Fibroblast of villous mesenchyme (primary cell): ENCODE results near the gene EFHC2. TPM values are rescaled to one million over a fixed set of nuclear protein-coding genes. Genes with fewer than 3 reads are reported as not detected.

ENCODE experiments used
- DNase-seq: peaks from one replicate; pipeline ENCODE4 v3.0.0-alpha.2; 2010; ENCODE audit warnings: low read depth
- H3K4me3 ChIP-seq: 2 replicates; pipeline ENCODE4 v1.5.1; 2011; ENCODE audit warnings: low read depth, mild to moderate bottlenecking, low read length
- CTCF ChIP-seq: IDR thresholded peaks from 2 replicates; pipeline ENCODE4 v1.5.1; 2012; ENCODE audit warnings: low read depth, mild to moderate bottlenecking, low read length; ENCODE audit not compliant: insufficient read depth
- total RNA-seq: library from RNA; depleted of rRNA; stranded (reverse); fragments of >200 nt; gene quantifications from 2 replicates; pipeline ENCODE4 v1.2.3, GENCODE V29; 2012

Gene EFHC2
- total RNA-seq, 1 donor, result under 0.01 TPM

- H3K4me3 ChIP-seq, result no peak overlapping the region
- DNase-seq, result no peak
- no peak for TF ChIP-seq CTCF
These were observed 115.5 kb downstream of the EFHC2 start for GRCh38 chrX:44227991-44228390.

GRCh38 chrX:44225667-44226066, 117.8 kb downstream of the EFHC2 start:
- no peak for TF ChIP-seq CTCF
- DNase-seq, result no peak
- H3K4me3 ChIP-seq, result no peak overlapping the region

- no peak for DNase-seq
These were observed 118.7 kb downstream of the EFHC2 start for GRCh38 chrX:44224760-44225159.

GRCh38 chrX:44223150-44223549, 120.3 kb downstream of the EFHC2 start:
- H3K4me3 ChIP-seq, result no peak overlapping the region
- TF ChIP-seq CTCF, result no peak
- peak; percentile 21 for DNase-seq

More at GRCh38 chrX:44224760-44225159, 118.7 kb downstream of the EFHC2 start:
- H3K4me3 ChIP-seq, result no peak overlapping the region
- TF ChIP-seq CTCF, result no peak

GRCh38 chrX:44218465-44218864, 125.0 kb downstream of the EFHC2 start:
- TF ChIP-seq CTCF, result no peak
- H3K4me3 ChIP-seq, result no peak overlapping the region
- DNase-seq, result no peak

GRCh38 chrX:44216171-44216570, 127.3 kb downstream of the EFHC2 start:
- no peak overlapping the region for H3K4me3 ChIP-seq
- no peak for DNase-seq

More at GRCh38 chrX:44216171-44216570, 127.3 kb downstream of the EFHC2 start:
- TF ChIP-seq CTCF, result no peak
